GM12878 (cell line): ENCODE data around the gene TLE2. TPM values are rescaled to one million over a fixed set of nuclear protein-coding genes. Genes with fewer than 3 reads are reported as not detected.

Source experiments
- ATAC-seq: fragments of 200-7000 bp; cut with Tn5 transposase; 3 replicates; pipeline ENCODE4 v1.9.1; 2020; ENCODE audit warnings: mild to moderate bottlenecking, moderate library complexity
- BruUV-seq: library from RNA; stranded (reverse); fragments of 400-500 nt; replicated peaks from 2 replicates; lab custom pipeline; 2021; lab: Mats Ljungman, UMichigan
- CTCF ChIA-PET: fragments of 300-600 bp; sonication (Branson Sonifier 250); formaldehyde crosslinking; extraction: SDS; loops from one replicate; lab custom pipeline; 2021; ENCODE audit warnings: inconsistent platforms; lab: Yijun Ruan, JAX
- POLR2A ChIA-PET: fragments of 350-600 bp; formaldehyde crosslinking; extraction: SDS; loops from one replicate; lab custom pipeline; 2021; ENCODE audit warnings: inconsistent platforms; lab: Charles Lee
- RAD21 ChIA-PET: fragments of 300-600 bp; sonication (Branson Sonifier 250); formaldehyde crosslinking; loops from one replicate; lab custom pipeline; 2023; ENCODE audit warnings: antibody characterized with exemption; ENCODE audit not compliant: unreplicated experiment; lab: Charles Lee
- SMC1A ChIA-PET: fragments of 300-600 bp; sonication (Branson Sonifier 250); formaldehyde crosslinking; loops from one replicate; lab custom pipeline; 2023; ENCODE audit not compliant: unreplicated experiment, uncharacterized antibody; lab: Charles Lee
- DNase-seq: peaks from one replicate; pipeline ENCODE4 v3.0.0-alpha.2; 2011; ENCODE audit warnings: low read depth, low spot score
- FAIRE-seq: peaks from 3 replicates; lab custom pipeline; 2011; peaks lifted over from hg19 to GRCh38; lab: Jason Lieb, UNC
- H2AFZ ChIP-seq: 2 replicates; pipeline ENCODE4 v1.6.0; 2011; ENCODE audit warnings: low read depth, low read length, control low read depth; ENCODE audit not compliant: control insufficient read depth
- H3K27ac ChIP-seq: 2 replicates; pipeline ENCODE4 v1.5.1; 2011; ENCODE audit warnings: control low read depth; ENCODE audit not compliant: control insufficient read depth, insufficient read depth
- H3K27me3 ChIP-seq, 2 experiments: replicated peaks in 1 of 2; 2 replicates each; pipeline versions ENCODE4 v1.6.0 to v1.6.1; 2011; ENCODE audit warnings: low read length in 1 of 2; ENCODE audit not compliant: control insufficient read depth in 2 of 2, insufficient read depth in 2 of 2
- H3K36me3 ChIP-seq, 2 experiments: 2 replicates each; pipeline ENCODE4 v1.5.1; 2011; ENCODE audit warnings: low read length in 1 of 2; ENCODE audit not compliant: control insufficient read depth in 2 of 2, insufficient read depth in 2 of 2
- H3K4me1 ChIP-seq: 2 replicates; pipeline ENCODE4 v1.6.1; 2011; ENCODE audit warnings: mild to moderate bottlenecking, low read length, moderate library complexity, mixed read lengths; ENCODE audit not compliant: control insufficient read depth, insufficient read depth
- H3K4me2 ChIP-seq: 2 replicates; pipeline ENCODE4 v1.6.0; 2011; ENCODE audit warnings: control low read depth; ENCODE audit not compliant: control insufficient read depth, insufficient read depth
- H3K4me3 ChIP-seq: fragments of 200-600 bp; sonication (generic); 2 replicates; pipeline ENCODE4 v1.5.1; 2016
- H3K79me2 ChIP-seq: 2 replicates; pipeline ENCODE4 v1.6.0; 2011; ENCODE audit warnings: low read length; ENCODE audit not compliant: control insufficient read depth, insufficient read depth
- H3K9ac ChIP-seq: 2 replicates; pipeline ENCODE4 v1.8.0; 2011; ENCODE audit warnings: low read length, control low read depth, mixed read lengths; ENCODE audit not compliant: control insufficient read depth, insufficient read depth
- H3K9me3 ChIP-seq: replicated peaks from 3 replicates; pipeline ENCODE4 v1.5.1; 2011; ENCODE audit warnings: mild to moderate bottlenecking, low read length; ENCODE audit not compliant: control insufficient read depth, insufficient read depth
- H4K20me1 ChIP-seq: 2 replicates; pipeline ENCODE4 v1.6.0; 2011; ENCODE audit not compliant: control insufficient read depth, insufficient read depth
- BCL3 ChIP-seq: IDR thresholded peaks from 2 replicates; pipeline ENCODE4 v1.6.1; 2011; ENCODE audit warnings: borderline replicate concordance, low read depth, mild to moderate bottlenecking, moderate library complexity, low read length; ENCODE audit not compliant: insufficient read depth, poor library complexity, severe bottlenecking
- CHD1 ChIP-seq: IDR thresholded peaks from 2 replicates; pipeline ENCODE4 v1.6.1; 2012; ENCODE audit warnings: low read depth, low read length, improper control_type of control experiment
- EP300 ChIP-seq, 2 experiments: fragments of 150-350 bp in 1 of 2; IDR thresholded peaks; 2 replicates each; pipeline ENCODE4 v1.6.1; 2011 to 2012; ENCODE audit warnings: low read depth in 2 of 2, low read length in 2 of 2, borderline replicate concordance in 1 of 2, improper control_type of control experiment in 1 of 2, inconsistent platforms in 1 of 2; ENCODE audit not compliant: control insufficient read depth in 1 of 2
- JUNB ChIP-seq: IDR thresholded peaks from 2 replicates; pipeline ENCODE4 v1.6.1; 2016; ENCODE audit warnings: antibody characterized with exemption, mild to moderate bottlenecking
- MAX ChIP-seq: IDR thresholded peaks from 2 replicates; pipeline ENCODE4 v1.6.1; 2012; ENCODE audit warnings: low read depth, low read length, improper control_type of control experiment
- NR2F1 ChIP-seq: fragments of 450-650 bp; conservative IDR thresholded peaks from 2 replicates; pipeline ENCODE4 v1.6.1; 2017; ENCODE audit warnings: mild to moderate bottlenecking
- RELB ChIP-seq: fragments of 450-650 bp; IDR thresholded peaks from 2 replicates; pipeline ENCODE4 v1.6.1; 2017; ENCODE audit warnings: low read depth, mild to moderate bottlenecking, moderate library complexity
- WGBS: methylation state at CpG from one replicate; pipeline ENCODE4 v1.1.6; 2016; ENCODE audit warnings: low lambda C conversion rate; ENCODE audit not compliant: insufficient replicate concordance, insufficient coverage; ENCODE audit errors: missing lambda C conversion rate; 5-methylcytosine and 5-hydroxymethylcytosine counted together
- in situ Hi-C: fragments of 300-500 bp; cut with MboI; formaldehyde crosslinking; loops from 9 replicates; pipeline ENCODE4 v1.14.3; 2018; ENCODE audit warnings: mixed read lengths
- intact Hi-C: fragments of 100-400 bp; cut with micrococcal nuclease; formaldehyde crosslinking; loops from one replicate; pipeline ENCODE4 v1.14.2; 2022; ENCODE audit not compliant: unreplicated experiment
- polyA plus RNA-seq, 11 experiments: library from polyadenylated mRNA; depleted of rRNA in 4 of 11; unstranded in 6 of 11; stranded (reverse) in 5 of 11; fragments of >200 nt; fragmentation: Nextera tagmentation in 4 of 11; fragmentation: Illumina TruSeq in 1 of 11; extraction: Ambion mirVana in 4 of 11; extraction: Trizol in 1 of 11; gene quantifications; 1 replicate in 1 of 11; 2 replicates in 10 of 11; pipeline versions ENCODE4 v1.2.1 to v1.2.3, GENCODE V29; 2011 to 2016; ENCODE audit warnings: inconsistent platforms in 2 of 11, missing spikeins in 2 of 11, low read depth in 1 of 11
- total RNA-seq, 4 experiments: library from RNA; depleted of rRNA in 3 of 4; stranded (reverse); fragments of >200 nt in 3 of 4; fragmentation: Illumina TruSeq in 1 of 4; extraction: Trizol in 1 of 4; gene quantifications; 2 replicates each; pipeline versions ENCODE4 v1.2.1 to v1.2.3, GENCODE V29; 2013 to 2021

Gene TLE2
- total and polyA plus RNA-seq, 10 of the 15 experiments (the other 5 are each of a cell fraction or from before 2014, with no cell fraction given) = 0.05 to 0.21 (median 0.11) TPM; not detected in 5

GRCh38 chr19:2986951-2987524 lies 42.0 kb downstream of the TLE2 start:
- H2AFZ ChIP-seq = no peak overlapping the region
- no peak overlapping the region for H3K4me2 ChIP-seq
- no TSS peak for BruUV-seq
- H3K4me3 ChIP-seq = no peak overlapping the region
- in situ Hi-C loops = no loop called here
- H3K9ac ChIP-seq = no peak overlapping the region
- FAIRE-seq (no peak), ATAC-seq (no peak), DNase-seq (no peak)
- no peaks in the 10 kb centered on the region for H3K9me3 ChIP-seq
- intact Hi-C loops = no loop called here
- CTCF ChIA-PET = no interaction called here
- H3K4me1 ChIP-seq = peaks cover 6% of the 10 kb centered on the region; the same call in 1 of the 2 replicates
- 36% methylated on average over 20 of the region's 20 CpGs for WGBS
- POLR2A ChIA-PET = no interaction called here
- SMC1A ChIA-PET = no interaction called here
- no peak overlapping the region for H3K27ac ChIP-seq
- RAD21 ChIA-PET = no interaction called here
- H3K79me2 ChIP-seq = no peaks in the 10 kb centered on the region
- H4K20me1 ChIP-seq = no peaks in the 10 kb centered on the region
- H3K27me3 ChIP-seq = no peaks in the 10 kb centered on the region; a peak in 2 of 4 replicates
- H3K36me3 ChIP-seq = no peaks in the 10 kb centered on the region
- TF ChIP-seq JUNB (no peak), NR2F1 (no peak), EP300 (IDR thresholded peaks at IDR 0.05; ENCODE audit: borderline replicate concordance in 1 of 2, control insufficient read depth in 1 of 2, low read depth in 2 of 2, low read length in 2 of 2) (no peak), MAX (no peak), BCL3 (no peak), RELB (no peak), CHD1 (no peak)
